ENCODE results near the gene SZT2. TPM values are rescaled to one million over a fixed set of nuclear protein-coding genes. Genes with fewer than 3 reads are reported as not detected.
A peak's percentile ranks its signal among the peaks of the same experiment; 100 is the strongest.

The SZT2 gene
- total and polyA plus RNA-seq, 2 experiments from 2014 or later = 14.8 to 18.8 TPM

GRCh38 chr1:43358121-43358745, 31.5 kb upstream of the SZT2 start:
- H3K36me3 ChIP-seq (replicated peaks; ENCODE audit: insufficient read depth, low read depth) = no peaks in the 10 kb centered on the region
- H3K27ac ChIP-seq = peak overlapping the region; percentile 94
- peak overlapping the region; percentile 92 for H3K4me2 ChIP-seq
- H3K9me3 ChIP-seq (ENCODE audit: low read depth) = no peaks in the 10 kb centered on the region
- no peaks in the 10 kb centered on the region for H4K20me1 ChIP-seq (ENCODE audit: insufficient read depth, poor library complexity, severe bottlenecking)
- peak overlapping the region; percentile 87 for H2AFZ ChIP-seq
- no peak for TF ChIP-seq EZH2phosphoT487 (IDR thresholded peaks at IDR 0.05; ENCODE audit: low read depth, severe bottlenecking, unreplicated experiment)
- TF ChIP-seq, protein P1, sequence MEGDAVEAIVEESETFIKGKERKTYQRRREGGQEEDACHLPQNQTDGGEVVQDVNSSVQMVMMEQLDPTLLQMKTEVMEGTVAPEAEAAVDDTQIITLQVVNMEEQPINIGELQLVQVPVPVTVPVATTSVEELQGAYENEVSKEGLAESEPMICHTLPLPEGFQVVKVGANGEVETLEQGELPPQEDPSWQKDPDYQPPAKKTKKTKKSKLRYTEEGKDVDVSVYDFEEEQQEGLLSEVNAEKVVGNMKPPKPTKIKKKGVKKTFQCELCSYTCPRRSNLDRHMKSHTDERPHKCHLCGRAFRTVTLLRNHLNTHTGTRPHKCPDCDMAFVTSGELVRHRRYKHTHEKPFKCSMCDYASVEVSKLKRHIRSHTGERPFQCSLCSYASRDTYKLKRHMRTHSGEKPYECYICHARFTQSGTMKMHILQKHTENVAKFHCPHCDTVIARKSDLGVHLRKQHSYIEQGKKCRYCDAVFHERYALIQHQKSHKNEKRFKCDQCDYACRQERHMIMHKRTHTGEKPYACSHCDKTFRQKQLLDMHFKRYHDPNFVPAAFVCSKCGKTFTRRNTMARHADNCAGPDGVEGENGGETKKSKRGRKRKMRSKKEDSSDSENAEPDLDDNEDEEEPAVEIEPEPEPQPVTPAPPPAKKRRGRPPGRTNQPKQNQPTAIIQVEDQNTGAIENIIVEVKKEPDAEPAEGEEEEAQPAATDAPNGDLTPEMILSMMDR (IDR thresholded peaks at IDR 0.05; ENCODE audit: poor library complexity) = peak; percentile 51
- H3K9me2 ChIP-seq (replicated peaks; ENCODE audit: insufficient read depth) = no peaks in the 10 kb centered on the region
- H3K4me3 ChIP-seq = peak overlapping the region; percentile 50
- peaks cover 6% of the 10 kb centered on the region for H3K79me2 ChIP-seq
- no peaks in the 10 kb centered on the region for H3K27me3 ChIP-seq
- peak; percentile 57 for DNase-seq (ENCODE audit: low spot score)
- WGBS (ENCODE audit: low lambda C conversion rate, missing lambda C conversion rate) = 3% methylated on average over 27 of the region's 33 CpGs
- H3K4me1 ChIP-seq (ENCODE audit: insufficient read depth) = no peaks in the 10 kb centered on the region

DNA sequence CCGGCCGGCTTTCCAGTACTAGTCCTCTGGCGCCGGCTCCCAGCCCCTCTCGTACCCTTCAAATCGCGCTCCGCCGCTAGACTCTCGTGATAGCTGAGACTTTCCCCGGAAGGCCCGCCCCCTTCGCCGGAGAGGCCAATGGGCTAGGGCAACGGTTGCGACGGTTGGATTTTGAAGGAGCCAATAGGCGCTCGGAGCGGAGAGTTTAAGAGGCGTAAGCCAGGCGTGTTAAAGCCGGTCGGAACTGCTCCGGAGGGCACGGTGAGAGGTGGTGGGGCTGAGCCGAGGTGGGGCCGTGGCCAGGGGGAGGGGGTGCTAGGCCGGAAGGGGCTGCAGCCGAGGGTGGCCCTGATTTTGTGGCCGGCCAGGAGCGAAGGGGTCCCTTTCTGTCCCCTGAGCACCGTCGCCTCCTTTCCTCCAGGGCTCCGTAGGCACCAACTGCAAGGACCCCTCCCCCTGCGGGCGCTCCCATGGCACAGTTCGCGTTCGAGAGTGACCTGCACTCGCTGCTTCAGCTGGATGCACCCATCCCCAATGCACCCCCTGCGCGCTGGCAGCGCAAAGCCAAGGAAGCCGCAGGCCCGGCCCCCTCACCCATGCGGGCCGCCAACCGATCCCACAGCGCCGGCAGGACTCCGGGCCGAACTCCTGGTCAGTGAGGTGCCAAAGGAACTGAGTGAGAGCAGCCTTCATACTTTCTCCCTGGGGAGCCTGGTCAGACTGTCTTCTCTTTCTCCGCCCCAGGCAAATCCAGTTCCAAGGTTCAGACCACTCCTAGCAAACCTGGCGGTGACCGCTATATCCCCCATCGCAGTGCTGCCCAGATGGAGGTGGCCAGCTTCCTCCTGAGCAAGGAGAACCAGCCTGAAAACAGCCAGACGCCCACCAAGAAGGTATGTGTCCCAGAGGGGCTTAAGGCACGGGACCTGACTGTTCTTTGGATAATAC, 30.7 kb upstream of the SZT2 start, which contains the start of gene CDC20:
Gene CDC20, plus strand, starts transcription at position 236 of the 948 bp plus-strand sequence. Its CDS starts 235 bp downstream, at position 471.
- Histone ChIP-seq H3K79me2 (peaks cover 6% of the 10 kb centered on the region), H2AFZ (peak within 1 kb of the TSS; percentile 87), H3K27me3 (no peaks in the 10 kb centered on the region), H3K9me3 (ENCODE audit: low read depth) (no peaks in the 10 kb centered on the region), H3K4me2 (peak within 1 kb of the TSS; percentile 92), H3K9me2 (replicated peaks; ENCODE audit: insufficient read depth) (no peaks in the 10 kb centered on the region), H3K4me3 (peak within 1 kb of the TSS; percentile 50), H3K36me3 (replicated peaks; ENCODE audit: insufficient read depth, low read depth) (no peaks in the 10 kb centered on the region), H3K4me1 (ENCODE audit: insufficient read depth) (no peaks in the 10 kb centered on the region), H3K27ac (peak within 1 kb of the TSS; percentile 94), H4K20me1 (ENCODE audit: insufficient read depth, poor library complexity, severe bottlenecking) (no peaks in the 10 kb centered on the region)
- peak; percentile 99 for DNase-seq (ENCODE audit: low spot score)
- TF ChIP-seq EZH2phosphoT487 (IDR thresholded peaks at IDR 0.05; ENCODE audit: low read depth, severe bottlenecking, unreplicated experiment) (no peak), EZH2 (IDR thresholded peaks at IDR 0.05; ENCODE audit: borderline replicate concordance) (no peak)
- TF ChIP-seq, protein P1 (IDR thresholded peaks at IDR 0.05; ENCODE audit: poor library complexity) = no peak
- WGBS (ENCODE audit: low lambda C conversion rate, missing lambda C conversion rate) = 3% methylated on average over 47 of the region's 59 CpGs

- H2AFZ ChIP-seq = no peak overlapping the region
- 54% methylated on average over 11 of the region's 11 CpGs for WGBS (ENCODE audit: low lambda C conversion rate, missing lambda C conversion rate)
These were observed 30.0 kb upstream of the SZT2 start for GRCh38 chr1:43359696-43360095.

More at GRCh38 chr1:43359696-43360095, 30.0 kb upstream of the SZT2 start:
- Histone ChIP-seq H3K9me3 (ENCODE audit: low read depth) (no peaks in the 10 kb centered on the region), H3K36me3 (replicated peaks; ENCODE audit: insufficient read depth, low read depth) (no peaks in the 10 kb centered on the region), H3K27me3 (no peaks in the 10 kb centered on the region), H3K9me2 (replicated peaks; ENCODE audit: insufficient read depth) (no peaks in the 10 kb centered on the region), H3K4me1 (ENCODE audit: insufficient read depth) (no peaks in the 10 kb centered on the region), H3K79me2 (peaks cover 10% of the 10 kb centered on the region), H3K4me3 (no peak overlapping the region), H3K4me2 (peak overlapping the region; percentile 89), H3K27ac (peak overlapping the region; percentile 1), H4K20me1 (ENCODE audit: insufficient read depth, poor library complexity, severe bottlenecking) (no peaks in the 10 kb centered on the region)
- TF ChIP-seq, protein P1 (IDR thresholded peaks at IDR 0.05; ENCODE audit: poor library complexity) = no peak
- no peak for TF ChIP-seq EZH2phosphoT487 (IDR thresholded peaks at IDR 0.05; ENCODE audit: low read depth, severe bottlenecking, unreplicated experiment)
- TF ChIP-seq EZH2 (IDR thresholded peaks at IDR 0.05; ENCODE audit: borderline replicate concordance) = no peak
- DNase-seq (ENCODE audit: low spot score) = no peak
